Measurements from ENCODE around the gene TRPV5.
"Not testable (repeated sequence)": the region's sequence is repeated elsewhere in the genome, so short reads cannot be mapped to it uniquely, and the experiment has no call there.

Gene TRPV5

DNA sequence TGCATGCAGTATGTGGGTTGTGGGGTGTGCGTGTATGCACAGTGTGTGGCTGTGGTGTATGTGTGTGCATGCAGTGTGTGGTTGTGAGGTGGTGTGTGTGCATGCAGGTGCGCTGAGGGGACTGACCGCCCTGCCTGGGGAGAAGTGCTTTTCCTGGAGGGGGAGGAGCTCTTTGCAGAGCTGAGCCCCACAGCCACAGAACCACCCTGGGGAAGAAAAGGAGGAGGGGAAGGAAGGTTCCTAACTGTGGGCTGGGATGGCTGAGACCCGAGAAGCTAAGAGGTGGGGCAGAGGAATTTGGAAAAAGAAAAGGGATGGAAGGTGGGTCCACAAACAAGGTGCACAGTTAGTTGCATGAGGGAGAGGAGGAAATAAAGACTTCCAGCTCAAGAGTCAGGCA, at the start of gene TRPV5:
TSS of gene TRPV5 (minus strand) at position 123 of the 400 bp plus-strand sequence. CDS start 287 bp downstream, outside the sequence.
- DNase-seq (ENCODE audit: low read depth in 3 of 3, low spot score in 1 of 3): no peak

DNA sequence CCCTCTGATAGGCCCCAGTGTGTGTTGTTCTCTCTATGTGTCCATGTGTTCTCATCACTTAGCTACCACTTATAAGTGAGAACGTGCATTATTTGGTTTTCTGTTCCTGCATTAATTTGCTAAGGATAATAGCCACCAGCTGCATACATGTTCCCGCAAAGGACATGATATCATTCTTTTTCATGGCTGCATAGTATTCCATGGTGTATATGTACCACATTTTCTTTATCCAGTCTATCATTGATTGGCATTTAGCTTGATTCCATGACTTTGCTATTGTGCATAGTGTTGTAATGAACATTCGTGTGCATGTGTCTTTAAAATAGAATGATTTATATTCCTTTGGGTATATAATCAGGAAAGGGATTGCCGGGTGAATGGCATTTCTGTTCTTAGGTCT, 44.9 kb upstream of the TRPV5 start:
- not testable (repeated sequence) for DNase-seq (ENCODE audit: low read depth in 3 of 3, low spot score in 1 of 3)

DNA sequence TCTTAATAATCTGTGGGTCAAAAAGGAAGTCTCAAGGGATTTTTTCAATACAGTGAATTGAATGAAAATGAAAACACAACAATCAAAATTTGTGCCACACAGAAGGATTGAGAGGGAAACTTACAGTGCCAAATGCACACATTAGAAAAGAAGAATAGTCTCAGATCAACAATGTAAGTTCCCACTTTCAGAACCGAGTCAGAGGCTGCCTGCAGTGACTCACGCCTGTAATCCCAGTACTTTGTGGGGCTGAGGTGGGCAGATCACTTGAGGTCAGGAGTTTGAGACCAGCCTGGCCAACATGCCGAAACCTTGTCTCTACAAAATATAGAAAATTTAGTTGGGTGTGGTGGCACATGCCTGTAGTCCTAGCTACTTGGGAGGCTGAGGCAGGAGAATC, 41.1 kb upstream of the TRPV5 start:
- no peak for DNase-seq (ENCODE audit: low read depth in 3 of 3, low spot score in 1 of 3)

DNA sequence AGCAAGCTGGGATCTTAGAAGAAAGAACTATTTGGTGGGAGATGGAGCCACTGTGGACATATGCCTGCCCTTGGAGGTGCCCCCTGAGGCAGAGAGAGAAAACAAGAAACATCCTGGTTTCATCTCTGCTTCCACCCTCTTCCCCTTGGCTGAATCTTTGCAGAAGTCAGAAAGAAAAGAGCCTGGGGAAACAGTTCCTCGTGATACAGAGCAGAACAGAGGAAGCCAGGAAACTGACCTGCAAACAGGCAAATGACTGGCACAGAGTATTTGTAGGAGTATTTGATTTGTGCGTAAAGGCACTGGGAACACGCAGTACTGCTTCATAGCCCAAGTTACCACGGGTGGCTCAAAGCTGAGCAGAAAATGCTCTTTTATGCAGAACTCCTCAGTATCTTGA, 35.6 kb upstream of the TRPV5 start:
- no peak for DNase-seq (ENCODE audit: low read depth in 3 of 3, low spot score in 1 of 3)

DNA sequence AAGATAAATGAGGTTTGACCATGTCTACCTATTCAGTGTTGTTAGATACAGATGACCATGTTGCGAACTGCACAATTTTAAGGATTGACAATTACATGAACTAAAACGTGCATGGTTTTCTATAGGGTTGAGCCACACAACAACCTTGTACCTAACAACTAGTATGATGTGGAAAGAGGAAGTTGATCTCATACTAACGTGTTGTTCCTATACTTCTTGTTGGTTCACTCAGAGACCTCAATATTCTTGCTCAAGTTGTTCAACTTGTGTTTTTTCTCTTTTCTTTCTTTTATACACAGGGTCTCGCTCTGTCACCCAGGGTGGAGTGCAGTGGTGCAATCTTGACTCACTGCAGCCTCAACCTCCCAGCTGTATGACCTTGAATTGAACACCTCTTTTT, 34.7 kb upstream of the TRPV5 start:
- no peak for DNase-seq (ENCODE audit: low read depth in 3 of 3, low spot score in 1 of 3)

DNA sequence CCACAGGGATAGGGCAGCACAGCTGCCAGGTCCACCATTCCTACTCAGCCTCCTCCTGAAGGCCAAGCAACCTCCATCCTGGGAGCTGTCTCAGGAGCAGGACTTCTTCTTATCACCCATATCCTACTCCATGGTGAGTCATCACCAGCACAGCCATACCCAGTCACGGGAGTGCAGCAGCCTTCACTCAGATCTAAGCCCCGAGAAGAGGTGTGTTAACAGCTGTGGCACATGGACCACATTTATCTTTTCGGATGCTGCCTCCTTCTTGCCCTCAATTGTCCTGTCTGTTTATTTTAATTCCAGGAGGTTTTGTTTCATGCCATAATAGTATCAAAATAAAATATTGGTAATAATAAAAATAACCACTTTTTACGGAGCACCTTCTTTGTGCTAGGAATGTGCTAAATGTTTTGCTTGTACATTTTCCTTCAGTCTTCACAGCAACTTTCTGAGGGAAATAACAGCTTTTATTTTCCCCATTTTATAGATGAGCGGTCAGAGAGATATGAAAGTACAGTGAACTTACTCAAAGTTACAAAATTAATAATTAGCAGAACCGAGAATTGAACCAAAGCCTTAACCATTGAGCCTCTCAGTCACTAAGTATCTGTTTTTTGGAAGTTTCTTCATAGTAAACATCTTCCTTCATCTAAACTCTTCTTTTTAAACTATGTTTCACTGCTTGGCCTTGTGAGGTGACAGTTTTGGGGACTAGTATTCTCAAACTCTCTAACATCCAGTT, 31.1 kb upstream of the TRPV5 start:
- no peak for DNase-seq (ENCODE audit: low read depth in 3 of 3, low spot score in 1 of 3)

DNA sequence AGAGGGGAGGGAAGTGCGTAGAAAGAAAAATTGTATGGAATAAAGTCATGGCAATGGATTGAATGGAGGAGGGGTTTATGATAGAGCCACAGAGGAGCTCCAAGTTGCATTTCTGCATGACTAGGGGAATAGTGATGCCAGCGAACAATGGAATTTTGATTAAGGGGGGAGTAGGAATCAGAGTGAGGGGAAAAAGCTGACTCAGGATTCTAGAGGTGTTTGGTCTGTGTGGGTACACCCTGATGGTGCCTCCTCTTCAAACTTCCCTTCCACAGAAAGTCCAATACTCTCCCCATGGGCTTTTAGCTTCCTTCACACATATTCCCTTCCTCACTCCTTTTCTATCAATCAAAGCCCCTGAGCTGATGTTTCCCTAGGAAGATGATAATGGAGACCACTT, 30.4 kb upstream of the TRPV5 start:
- no peak for DNase-seq (ENCODE audit: low read depth in 3 of 3, low spot score in 1 of 3)

DNA sequence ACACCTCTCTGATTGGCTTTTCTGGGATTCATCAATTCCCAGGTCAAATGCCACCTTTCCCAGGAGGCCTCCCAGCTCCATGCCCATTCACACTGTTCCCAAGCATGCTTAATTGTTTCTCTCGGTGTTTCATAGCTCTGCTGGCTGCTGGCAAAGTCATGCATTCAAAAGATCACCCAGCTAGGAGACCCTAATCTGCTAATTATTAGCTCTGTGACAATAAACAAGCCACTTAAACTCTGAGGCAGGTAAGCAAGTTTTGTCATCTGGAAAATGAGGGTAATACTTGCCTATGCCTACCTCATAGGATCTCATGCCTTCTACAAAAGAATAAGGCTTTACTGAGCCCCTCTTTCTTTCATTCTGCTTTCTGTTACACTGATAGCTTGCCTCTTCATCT, 29.4 kb upstream of the TRPV5 start:
- no peak for DNase-seq (ENCODE audit: low read depth in 3 of 3, low spot score in 1 of 3)

DNA sequence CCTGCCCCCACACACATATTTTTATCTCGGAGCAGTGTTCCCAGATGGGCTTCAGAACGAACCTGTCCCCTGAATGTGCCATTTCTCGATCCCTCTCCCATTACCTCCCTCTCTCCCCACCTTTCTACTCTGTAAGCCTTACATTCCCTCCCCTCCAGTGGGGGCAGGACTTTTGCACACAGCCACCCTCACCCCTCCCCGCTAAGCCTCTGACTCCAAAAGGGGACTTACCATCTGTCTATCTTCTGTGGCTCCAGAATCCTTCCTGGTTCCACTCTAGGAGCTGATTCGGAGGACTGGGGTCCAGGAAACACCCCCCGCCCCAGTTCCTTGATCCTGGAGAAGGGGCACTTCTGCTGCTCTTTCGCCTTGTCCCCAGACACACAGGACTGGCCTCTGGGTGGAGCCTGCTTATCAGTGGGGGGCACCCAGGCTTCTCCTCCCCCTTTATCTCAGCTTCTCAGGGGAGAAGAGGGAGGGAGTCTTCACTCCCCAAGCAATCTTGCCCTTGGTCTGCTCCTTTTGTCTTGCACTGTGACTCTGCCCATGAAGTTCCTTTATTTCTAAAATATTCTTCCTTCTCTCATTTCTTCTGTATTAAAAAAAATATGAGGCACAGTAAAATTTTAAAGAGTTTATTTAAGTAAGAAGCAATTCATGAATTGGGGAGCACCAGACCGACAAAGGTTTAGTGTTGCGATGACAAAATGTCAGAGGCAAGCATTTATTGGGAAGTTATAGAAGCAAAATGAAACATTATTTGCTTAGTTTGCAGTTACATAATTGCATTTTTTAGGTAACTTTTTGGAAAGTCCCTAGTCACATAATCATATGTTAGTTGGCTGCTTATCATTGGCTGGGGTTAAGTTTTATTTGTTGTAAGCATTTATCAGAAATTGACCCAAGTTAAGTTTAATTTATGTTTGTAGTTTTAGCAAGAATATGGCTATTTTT, 28.7 kb upstream of the TRPV5 start, which contains the start of gene KEL:
TSS of gene KEL (minus strand) at position 391 of the 954 bp plus-strand sequence. CDS start at position 234, 157 bp downstream.
- no peak for DNase-seq (ENCODE audit: low read depth in 3 of 3, low spot score in 1 of 3)

DNA sequence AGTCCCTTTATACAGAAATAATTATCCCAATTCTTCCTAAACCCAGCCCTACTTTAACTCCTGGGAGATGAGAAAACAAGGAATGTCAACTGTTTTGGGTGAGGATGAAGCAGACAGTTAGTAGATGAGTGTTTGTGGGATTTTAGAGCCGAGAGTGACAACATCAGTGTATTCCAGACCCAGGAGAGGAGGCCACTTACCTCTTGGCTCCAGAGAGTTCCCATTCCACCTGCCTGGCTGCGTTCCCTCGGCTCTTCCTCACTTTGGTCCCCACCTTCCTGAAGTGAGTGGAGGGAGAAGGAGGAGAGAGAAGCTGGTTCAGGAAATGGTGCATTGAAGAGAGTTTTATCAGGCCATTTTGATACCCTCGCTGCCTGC, 28.0 kb upstream of the TRPV5 start:
- no peak for DNase-seq (ENCODE audit: low read depth in 3 of 3, low spot score in 1 of 3)

DNA sequence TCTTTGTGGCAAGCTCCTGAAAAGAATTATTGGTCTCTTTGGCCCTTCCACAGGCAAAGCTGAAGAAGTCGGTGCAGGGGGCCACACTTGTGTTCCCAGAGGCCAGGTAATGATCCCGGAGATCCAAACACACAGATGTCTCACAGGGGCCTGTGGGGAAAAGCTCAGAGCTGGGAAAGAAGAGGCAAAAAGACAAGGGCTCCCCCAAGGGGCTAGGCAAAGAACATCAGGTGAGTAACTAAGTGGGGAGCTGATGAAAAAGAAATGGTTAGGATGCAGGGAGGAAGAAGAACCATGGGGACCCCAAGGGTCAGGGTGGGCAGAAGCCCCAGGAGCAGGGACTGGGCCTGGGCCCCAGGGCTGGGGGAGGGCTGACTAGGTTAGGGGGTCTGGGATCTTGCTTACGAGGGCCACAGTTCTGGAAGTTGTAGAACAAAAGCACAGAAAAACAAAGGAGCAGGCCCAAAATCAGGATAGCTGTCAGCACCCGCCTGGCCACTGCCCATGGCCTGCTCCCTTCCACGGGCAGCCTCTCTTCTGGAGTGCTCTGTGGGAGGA, 27.5 kb upstream of the TRPV5 start:
- no peak for DNase-seq (ENCODE audit: low read depth in 3 of 3, low spot score in 1 of 3)

DNA sequence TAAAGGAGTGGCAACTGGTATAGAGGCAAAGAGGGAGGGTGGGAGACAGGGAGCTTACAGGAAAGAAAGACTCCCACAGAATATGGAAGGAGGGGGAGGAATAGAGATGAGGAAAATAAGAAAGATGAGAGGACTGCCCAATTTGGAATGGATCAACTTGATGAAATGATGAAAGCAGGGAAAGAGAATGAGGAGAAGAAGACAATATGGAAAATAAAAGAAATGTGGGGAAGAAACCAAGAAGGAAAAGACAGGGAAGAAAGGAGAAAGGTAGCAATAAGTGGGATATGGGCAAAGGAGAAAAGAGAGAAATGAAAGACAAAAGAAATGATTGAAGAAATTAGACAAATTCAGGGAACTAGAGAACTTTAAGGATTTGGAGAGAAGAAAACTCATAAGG, 25.7 kb upstream of the TRPV5 start:
- no peak for DNase-seq (ENCODE audit: low read depth in 3 of 3, low spot score in 1 of 3)

DNA sequence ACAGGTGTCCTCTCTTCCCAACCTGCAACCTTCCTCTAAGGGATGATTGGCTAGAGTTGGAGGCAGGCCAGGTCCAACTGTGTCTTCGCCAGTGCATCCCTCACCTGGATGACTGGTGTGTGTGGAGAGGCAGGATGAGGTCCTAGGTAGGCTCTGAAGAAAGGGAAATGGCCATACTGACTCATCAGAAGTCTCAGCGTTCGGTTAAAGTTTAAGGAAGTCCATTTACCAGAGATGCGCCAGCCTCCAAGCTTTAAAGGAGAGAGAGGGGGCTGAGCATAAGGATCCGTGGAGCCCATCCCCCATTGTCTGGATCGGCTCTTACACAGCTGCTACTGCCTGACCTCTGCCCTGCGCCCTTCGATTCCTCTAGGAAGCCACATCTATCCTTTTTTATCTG, 24.2 kb upstream of the TRPV5 start:
- DNase-seq (ENCODE audit: low read depth in 3 of 3, low spot score in 1 of 3): no peak

DNA sequence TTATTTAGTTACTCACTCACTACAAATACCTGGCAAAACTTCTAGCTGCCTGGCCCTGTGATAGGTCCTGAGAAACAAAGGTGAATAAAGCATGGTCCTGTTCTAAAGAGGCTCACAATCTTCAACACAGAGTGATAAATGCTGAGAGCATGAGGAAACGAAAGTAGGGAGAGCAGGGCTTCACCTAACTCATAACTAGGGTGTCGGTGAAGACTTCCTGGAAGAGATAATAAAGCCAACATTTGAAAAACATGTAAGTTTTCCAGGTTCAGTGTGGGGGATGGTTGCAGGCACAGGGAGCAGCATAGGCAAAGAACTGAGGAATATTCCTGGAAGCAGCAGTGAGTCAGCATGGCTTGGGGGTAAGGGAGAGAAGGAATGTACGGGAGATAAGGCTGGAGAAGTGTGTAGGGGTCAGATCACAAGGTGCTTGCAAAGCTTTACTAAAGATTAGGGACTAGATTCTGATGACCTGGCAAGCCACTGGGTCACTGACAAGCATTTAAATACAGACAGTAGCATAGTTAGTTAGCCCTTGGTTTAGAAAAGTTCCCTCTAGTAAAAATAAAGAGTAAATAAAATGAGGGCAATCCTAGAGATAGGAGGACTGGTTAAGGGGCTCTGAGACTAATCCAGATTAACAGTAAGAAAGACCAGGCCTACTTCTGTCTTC, 23.5 kb upstream of the TRPV5 start:
- DNase-seq (ENCODE audit: low read depth in 3 of 3, low spot score in 1 of 3): no peak

DNA sequence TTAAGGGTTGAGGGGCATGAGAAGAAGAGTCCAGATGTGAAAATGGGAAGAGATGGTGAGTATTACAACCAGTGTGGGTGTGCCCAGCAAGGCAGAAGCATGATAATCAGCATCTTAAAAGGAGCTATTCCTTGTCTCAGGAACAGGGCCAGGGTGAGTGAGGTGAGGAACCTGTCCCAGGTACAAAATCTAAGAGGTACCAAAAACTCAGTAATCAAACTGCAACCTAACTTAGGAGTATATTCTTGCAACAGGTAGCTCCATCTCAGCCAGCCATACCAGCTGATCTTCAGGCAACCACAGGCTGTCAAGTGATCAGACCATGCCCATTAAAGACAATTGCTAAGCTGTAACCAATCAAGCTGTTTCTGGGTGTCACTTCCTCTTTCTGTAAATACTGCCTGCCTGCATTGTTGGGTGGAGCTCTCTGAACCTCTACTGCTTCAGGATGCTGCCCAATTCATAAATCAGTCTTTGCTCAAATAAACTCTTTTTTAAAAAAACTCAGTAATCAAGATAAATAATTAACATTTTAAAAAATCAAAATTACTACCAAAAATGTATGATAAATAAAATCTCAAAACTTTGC, 21.2 kb upstream of the TRPV5 start:
- DNase-seq (ENCODE audit: low read depth in 3 of 3, low spot score in 1 of 3): no peak

DNA sequence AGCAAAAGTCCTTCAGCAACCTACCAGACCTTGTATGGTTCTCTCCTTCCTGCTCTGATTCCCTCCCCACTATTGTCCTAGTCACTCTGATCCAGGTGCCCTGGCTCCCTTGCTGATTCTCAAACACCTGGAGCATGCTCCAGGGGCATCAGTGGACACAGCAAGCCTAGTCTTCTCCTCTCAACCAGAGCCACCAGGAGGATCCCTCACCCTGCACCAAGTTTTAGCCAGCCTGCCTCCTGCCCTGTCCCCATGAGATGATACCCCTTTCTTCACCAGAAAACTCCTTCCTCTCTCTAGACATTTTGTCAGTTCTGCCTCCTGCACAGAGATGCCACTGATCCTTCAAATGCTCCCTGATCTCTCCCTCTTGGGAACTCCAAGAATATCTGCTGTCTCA, 16.7 kb upstream of the TRPV5 start:
- DNase-seq (ENCODE audit: low read depth in 3 of 3, low spot score in 1 of 3): no peak

DNA sequence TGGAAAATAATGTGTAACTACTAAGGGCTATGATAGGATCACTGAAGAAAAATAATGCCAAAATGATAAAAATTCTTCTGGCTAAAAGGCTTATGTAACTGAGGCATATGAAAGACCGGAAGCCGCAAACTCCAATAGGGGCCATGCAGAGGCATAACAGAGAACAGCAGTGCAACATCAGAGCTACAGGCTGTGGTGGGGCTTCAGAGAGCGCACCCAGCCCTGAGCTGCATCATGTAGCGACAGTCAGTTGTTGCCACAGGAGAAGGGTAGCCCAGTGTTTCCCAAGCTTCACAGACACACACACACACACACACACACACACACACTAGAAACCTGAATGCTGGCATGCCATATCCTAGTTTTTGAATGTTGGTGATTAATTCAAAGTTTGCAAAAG, 15.1 kb upstream of the TRPV5 start:
- no peak for DNase-seq (ENCODE audit: low read depth in 3 of 3, low spot score in 1 of 3)

DNA sequence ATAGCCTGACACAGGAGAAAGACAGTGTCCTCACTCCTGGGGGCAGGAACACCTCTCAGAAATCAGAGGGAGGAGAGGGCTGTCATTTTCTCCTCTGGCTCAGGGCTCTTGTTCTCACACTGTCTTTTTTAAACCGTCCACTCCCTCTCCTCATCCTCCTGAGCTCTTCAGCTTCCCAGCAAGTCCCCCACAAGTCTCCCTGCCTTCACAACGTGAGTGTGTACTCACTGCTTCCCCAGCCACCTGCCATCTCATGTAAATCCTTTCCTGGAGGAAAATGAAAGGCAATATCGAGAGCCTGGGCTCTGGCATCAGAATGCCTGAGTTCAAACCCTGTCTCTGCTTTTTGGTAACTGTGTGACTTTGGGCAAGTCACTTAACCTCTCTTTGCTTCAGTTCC, 11.5 kb upstream of the TRPV5 start:
- DNase-seq (ENCODE audit: low read depth in 3 of 3, low spot score in 1 of 3): no peak

DNA sequence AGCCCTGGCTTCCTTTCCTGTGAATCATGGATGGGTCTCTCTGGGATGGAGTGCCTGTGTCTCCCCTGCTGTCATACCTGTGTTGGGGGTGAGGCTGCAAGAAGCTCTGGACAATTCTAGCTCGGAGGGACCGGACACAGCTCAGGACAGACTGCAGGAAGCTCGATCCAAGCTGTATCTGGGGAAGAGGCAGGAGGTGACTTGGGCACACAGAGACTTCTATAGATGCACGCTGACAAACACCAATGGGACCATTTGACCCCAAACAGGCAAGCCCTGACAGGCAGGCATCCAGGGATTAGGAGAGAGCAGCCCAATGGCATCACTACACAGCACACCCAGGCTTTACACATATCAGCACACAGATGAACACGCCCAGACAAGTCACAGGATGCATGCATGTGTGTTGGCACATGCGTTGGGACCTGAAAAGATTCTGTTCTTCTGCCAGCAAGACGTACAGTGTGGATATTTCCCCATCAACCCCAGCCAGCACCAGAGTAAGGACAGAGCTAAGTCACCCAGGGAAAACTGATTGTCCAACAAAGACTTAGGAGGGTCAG, 10.2 kb upstream of the TRPV5 start:
- DNase-seq (ENCODE audit: low read depth in 3 of 3, low spot score in 1 of 3): no peak

DNA sequence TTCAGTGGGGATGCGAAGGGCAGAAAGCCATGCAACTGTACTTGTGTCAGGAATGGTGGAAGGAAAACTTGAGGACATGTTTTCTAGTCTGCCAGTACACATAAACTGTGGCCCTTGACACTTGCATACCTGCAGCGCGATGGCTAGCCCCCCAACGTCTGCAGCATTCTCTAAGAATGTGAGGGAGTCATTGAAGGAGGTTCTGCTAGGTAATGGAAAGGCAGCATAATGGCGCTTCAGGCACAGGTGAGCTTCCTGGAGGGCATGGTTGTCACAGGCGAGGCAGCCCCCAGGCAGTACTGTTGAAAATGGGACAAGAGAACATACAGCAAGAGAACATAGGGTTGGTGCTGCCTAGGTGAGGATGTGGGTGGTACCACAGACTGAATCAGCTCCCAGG, 9.2 kb upstream of the TRPV5 start:
- no peak for DNase-seq (ENCODE audit: low read depth in 3 of 3, low spot score in 1 of 3)

DNA sequence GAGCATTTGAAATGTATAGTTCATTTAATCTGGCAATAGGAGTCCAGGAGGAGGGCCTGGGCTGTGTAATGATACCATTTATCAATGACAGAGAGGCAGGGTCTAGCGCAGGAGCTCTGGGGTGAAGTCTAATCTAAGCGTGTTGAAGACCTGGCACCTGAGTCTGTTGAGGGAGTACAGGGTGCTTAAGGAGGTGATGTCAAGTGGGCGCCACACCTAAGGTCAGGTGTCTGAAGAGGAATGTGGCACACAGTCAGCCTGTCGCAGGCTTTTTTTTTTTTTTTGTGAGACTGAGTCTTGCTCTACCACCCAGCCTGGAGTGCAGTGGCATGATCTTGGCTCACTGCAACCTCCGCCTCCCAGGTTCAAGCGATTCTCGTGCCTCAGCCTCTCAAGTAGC, 8.0 kb upstream of the TRPV5 start:
- DNase-seq (ENCODE audit: low read depth in 3 of 3, low spot score in 1 of 3): no peak
